ENCODE measurements around the gene LSM12. TPM values are rescaled to one million over a fixed set of nuclear protein-coding genes. Genes with fewer than 3 reads are reported as not detected.

Gene LSM12
- total RNA-seq = 10 to 100 TPM; 34.6 to 36.1 TPM
- 30.8 TPM for polyA plus RNA-seq (2013, experiment 1 of 2)
- polyA plus RNA-seq (2013, experiment 2 of 2) = 34.6 TPM
- 5.2 to 27.0 (median 10.4) reads per million in 172 experiments for total RNA-seq

GRCh38 chr17:44066204-44066930 is at the start of gene LSM12:
LSM12 (minus strand) TSS chr17:44066671; CDS start chr17:44066587, 84 bp downstream.
- Mint-ChIP-seq H3K36me3 (ENCODE audit: low read depth) (peaks cover 41% of the 10 kb centered on the region), H3K27ac (peak within 1 kb of the TSS; percentile 90), H3K4me1 (ENCODE audit: low read depth) (peaks cover 65% of the 10 kb centered on the region), H3K27me3 (no peaks in the 10 kb centered on the region), H3K9me3 (no peaks in the 10 kb centered on the region), H3K4me3 (peak within 1 kb of the TSS; percentile 88)
- TF ChIP-seq CTCF (IDR thresholded peaks at IDR 0.05) = no peak
- peak within 1 kb of the TSS; percentile 74 for H3K4me3 ChIP-seq (ENCODE audit: low read length)
- ChIA-PET POLR2A (interaction anchor here (0.6 to 2.3 kb wide), 4 partner anchors 57 to 265 kb away, joined by 3 to 15 read pairs (median 6); partner anchors contain the start of genes HDAC5 and TMUB2), CTCF (interaction anchor here (0.6 to 0.8 kb wide), 2 partner anchors 25 to 1628 kb away, joined by 3 read pairs; no protein-coding TSS in a partner anchor)
- H3K27ac ChIP-seq (ENCODE audit: low read depth in 1 of 2, low read length in 2 of 2) = peak within 1 kb of the TSS; percentile 72 to 79
- H3K4me1 ChIP-seq (ENCODE audit: insufficient read depth, low read length) = peaks cover 45% of the 10 kb centered on the region
- H3K9me3 ChIP-seq (ENCODE audit: control insufficient read depth in 1 of 2, insufficient read depth in 1 of 2, low read length in 2 of 2) = no peaks in the 10 kb centered on the region
- DNase-seq (peak; percentile 76 to 96 (median 84)), ATAC-seq (ENCODE audit: poor library complexity) (peak; percentile 84)
- H3K36me3 ChIP-seq (ENCODE audit: insufficient read depth, low read length) = peaks cover 15% of the 10 kb centered on the region
- no peaks in the 10 kb centered on the region for H3K27me3 ChIP-seq (ENCODE audit: control insufficient read depth in 1 of 2, insufficient read depth in 2 of 2, low read length in 2 of 2)
- intact Hi-C loops (cut with DNase I, micrococcal nuclease) = loop anchor here (2.0 to 5.0 kb wide), 6 partner anchors 52 to 281 kb away; partner anchors contain the start of genes GRN (in 1 of the 2), HDAC5 (in 1 of the 2), TMEM101 (in 1 of the 2) and TMUB2 (in 1 of the 2)

- H3K27me3 Mint-ChIP-seq = no peaks in the 10 kb centered on the region
- intact Hi-C loops (cut with DNase I, micrococcal nuclease) = no loop called here
- H3K9me3 Mint-ChIP-seq = no peaks in the 10 kb centered on the region
- no peak overlapping the region for H3K27ac Mint-ChIP-seq
- Histone ChIP-seq H3K4me1 (ENCODE audit: insufficient read depth, low read length) (peaks cover 40% of the 10 kb centered on the region), H3K27me3 (ENCODE audit: control insufficient read depth in 1 of 2, insufficient read depth in 2 of 2, low read length in 2 of 2) (no peaks in the 10 kb centered on the region), H3K36me3 (ENCODE audit: insufficient read depth, low read length) (peaks cover 30% of the 10 kb centered on the region), H3K27ac (ENCODE audit: low read depth in 1 of 2, low read length in 2 of 2) (no peak overlapping the region), H3K4me3 (ENCODE audit: low read length) (no peak overlapping the region), H3K9me3 (ENCODE audit: control insufficient read depth in 1 of 2, insufficient read depth in 1 of 2, low read length in 2 of 2) (no peaks in the 10 kb centered on the region)
- TF ChIP-seq CTCF (IDR thresholded peaks at IDR 0.05) = peak; percentile 43
- DNase-seq (peak in 4 of 14 experiments; percentile 16 to 48 (median 34)), ATAC-seq (ENCODE audit: poor library complexity) (no peak)
- H3K4me3 Mint-ChIP-seq = no peak overlapping the region
- peaks cover 19% of the 10 kb centered on the region for H3K36me3 Mint-ChIP-seq (ENCODE audit: low read depth)
- ChIA-PET POLR2A (no interaction called here), CTCF (interaction anchor here (0.6 to 1.2 kb wide), 5 partner anchors 19 to 172 kb away, joined by 3 to 5 read pairs (median 3); no protein-coding TSS in a partner anchor)
- H3K4me1 Mint-ChIP-seq (ENCODE audit: low read depth) = peaks cover 59% of the 10 kb centered on the region
Observed at GRCh38 chr17:44115585-44116415, 49.3 kb upstream of the LSM12 start.

Data from CD4-positive, alpha-beta T cell (primary cell).